Breast epithelium (tissue), 3 donors: ENCODE results near the gene VAT1L.

ENCODE experiments used
- CTCF ChIP-seq, 3 donors: fragments of 450-650 bp; IDR thresholded peaks; one replicate each; pipeline ENCODE4 v1.5.1; 2016 to 2017; ENCODE audit warnings: antibody characterized with exemption in 3 of 3, mild to moderate bottlenecking in 3 of 3, moderate library complexity in 3 of 3
- POLR2A ChIP-seq: fragments of 450-650 bp; IDR thresholded peaks from one replicate; pipeline ENCODE4 v1.6.1; 2016; ENCODE audit warnings: antibody characterized with exemption, mild to moderate bottlenecking, moderate library complexity
- POLR2AphosphoS5 ChIP-seq, 3 donors: sonication (generic); formaldehyde crosslinking; IDR thresholded peaks; one replicate each; pipeline ENCODE4 v1.6.1; 2017; ENCODE audit warnings: antibody characterized with exemption in 3 of 3

DNA sequence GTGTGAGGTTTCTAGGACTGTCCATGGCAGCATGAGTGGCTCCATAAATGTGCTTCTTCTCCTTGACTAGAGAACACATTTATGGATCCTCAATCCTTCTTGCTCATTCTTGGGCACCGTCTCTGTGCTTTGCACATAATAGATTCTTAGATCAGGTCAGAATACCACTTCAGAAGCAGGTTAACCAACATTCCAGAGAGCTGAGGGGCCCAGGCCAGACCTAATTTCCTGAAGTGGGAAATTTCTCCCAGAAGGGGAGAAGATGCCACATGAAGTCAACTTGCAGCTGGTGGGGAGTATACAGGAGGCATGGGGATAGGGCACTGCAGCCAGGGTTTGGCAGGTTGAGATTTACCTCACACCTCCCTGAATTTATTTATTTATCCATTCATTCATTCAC, 24.4 kb upstream of the VAT1L start:
- TF ChIP-seq POLR2A (no peak), CTCF (IDR thresholded peaks at IDR 0.05) (no peak), POLR2AphosphoS5 (IDR thresholded peaks at IDR 0.05) (no peak)
